Activated T-cell treated with anti-CD3 and anti-CD28 coated beads, Interleukin-2, amount 50 U/mL, for 24 hours (primary cell): ENCODE measurements around the gene ADSS1.

Experiments
- DNase-seq: peaks from one replicate; pipeline ENCODE4 v3.0.0-alpha.2; 2020
- H3K27ac Mint-ChIP-seq: 2 replicates; pipeline ENCODE4 v1.8.0; 2020; ENCODE audit warnings: mild to moderate bottlenecking, mixed read lengths
- H3K27me3 Mint-ChIP-seq: 2 replicates; pipeline ENCODE4 v1.8.0; 2020; ENCODE audit warnings: mixed read lengths
- H3K36me3 Mint-ChIP-seq: 2 replicates; pipeline ENCODE4 v1.8.0; 2020; ENCODE audit warnings: low read depth, mixed read lengths
- H3K4me1 Mint-ChIP-seq: 2 replicates; pipeline ENCODE4 v1.8.0; 2020; ENCODE audit warnings: low read depth, mixed read lengths
- H3K4me3 Mint-ChIP-seq: 2 replicates; pipeline ENCODE4 v1.8.0; 2020; ENCODE audit warnings: mild to moderate bottlenecking, moderate library complexity, mixed read lengths
- H3K9me3 Mint-ChIP-seq: 2 replicates; pipeline ENCODE4 v1.8.0; 2020; ENCODE audit warnings: mixed read lengths

The ADSS1 gene

GRCh38 chr14:104692939-104693315 is 31.1 kb upstream of the ADSS1 start:
- Mint-ChIP-seq H3K27ac (peak overlapping the region; percentile 68), H3K27me3 (no peaks in the 10 kb centered on the region), H3K4me1 (peaks cover 51% of the 10 kb centered on the region), H3K4me3 (no peak overlapping the region), H3K9me3 (no peaks in the 10 kb centered on the region), H3K36me3 (peaks cover 33% of the 10 kb centered on the region)
- no peak for DNase-seq

- Mint-ChIP-seq H3K36me3 (peaks cover 39% of the 10 kb centered on the region), H3K4me1 (peaks cover 49% of the 10 kb centered on the region), H3K27ac (peak overlapping the region; percentile 90), H3K27me3 (no peaks in the 10 kb centered on the region), H3K4me3 (peak overlapping the region; percentile 60), H3K9me3 (no peaks in the 10 kb centered on the region)
- no peak for DNase-seq
Measured at GRCh38 chr14:104693482-104694431, 30.3 kb upstream of the ADSS1 start.

DNA sequence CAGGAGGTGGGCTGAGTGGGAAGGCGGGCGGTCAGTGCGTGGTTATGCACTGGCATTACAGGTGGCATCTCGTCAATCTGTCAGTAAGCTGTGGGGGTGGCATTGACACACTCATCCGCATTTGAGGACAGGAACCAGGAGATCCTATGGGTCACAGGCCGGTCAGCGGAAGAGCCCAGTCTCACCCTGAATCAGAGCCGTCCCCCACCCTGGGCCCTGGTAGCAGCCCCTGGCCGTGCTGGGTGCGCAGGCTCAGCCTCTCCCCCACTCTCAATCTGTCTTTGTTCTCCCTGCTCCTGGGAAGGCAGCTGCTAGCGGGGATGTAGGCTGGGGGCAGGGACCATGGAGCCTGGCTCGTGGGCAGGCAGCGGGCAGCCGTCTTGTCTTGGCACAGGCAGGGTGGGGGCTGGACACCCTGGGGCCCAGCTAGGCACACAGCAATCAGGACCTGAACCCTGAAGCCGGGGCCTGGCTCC is 29.5 kb upstream of the ADSS1 start:
- Mint-ChIP-seq H3K27ac (peak overlapping the region; percentile 90), H3K9me3 (no peaks in the 10 kb centered on the region), H3K27me3 (no peaks in the 10 kb centered on the region), H3K4me3 (peak overlapping the region; percentile 60), H3K36me3 (peaks cover 44% of the 10 kb centered on the region), H3K4me1 (peaks cover 47% of the 10 kb centered on the region)
- no peak for DNase-seq

DNA sequence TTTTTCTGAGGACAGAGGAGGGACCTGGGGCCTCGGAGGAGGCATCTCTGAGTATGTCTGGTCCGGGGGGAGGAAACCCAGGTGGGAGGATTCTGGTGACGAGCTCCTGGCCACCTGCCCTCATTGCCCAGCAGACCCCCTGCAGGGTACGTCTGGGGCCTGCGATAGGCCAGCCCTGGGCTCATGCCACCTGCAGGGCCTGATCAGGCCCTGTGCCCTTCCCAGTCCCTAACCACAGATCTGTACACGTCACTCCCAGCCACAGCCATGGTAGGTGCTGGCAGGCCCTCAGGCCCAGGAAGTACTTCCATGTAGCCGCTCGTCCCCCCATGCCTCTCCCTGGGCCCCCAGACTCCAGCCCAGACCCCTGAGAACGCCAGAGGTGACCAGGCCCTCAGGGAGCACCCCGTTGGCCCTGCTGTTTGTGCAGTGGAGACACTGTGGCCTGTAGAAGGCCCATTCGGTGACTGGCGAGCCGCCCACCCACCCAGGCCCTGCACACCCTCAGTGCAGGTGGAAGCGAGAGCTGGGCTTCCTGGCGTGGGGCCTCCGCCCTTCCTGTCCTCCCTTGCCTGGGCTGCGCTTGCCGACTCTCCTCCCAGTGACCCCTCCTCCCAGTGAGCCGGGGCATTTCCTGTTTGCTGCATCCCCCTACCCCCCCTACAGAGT is 28.9 kb upstream of the ADSS1 start:
- H3K27ac Mint-ChIP-seq, result peak overlapping the region; percentile 90
- H3K36me3 Mint-ChIP-seq, result peaks cover 44% of the 10 kb centered on the region
- H3K4me1 Mint-ChIP-seq, result peaks cover 47% of the 10 kb centered on the region
- peak; percentile 63 for DNase-seq
- H3K9me3 Mint-ChIP-seq, result no peaks in the 10 kb centered on the region
- H3K4me3 Mint-ChIP-seq, result peak overlapping the region; percentile 60
- H3K27me3 Mint-ChIP-seq, result no peaks in the 10 kb centered on the region

- no peak for DNase-seq
- peak overlapping the region; percentile 90 for H3K27ac Mint-ChIP-seq
- no peak overlapping the region for H3K4me3 Mint-ChIP-seq
- H3K4me1 Mint-ChIP-seq, result peaks cover 45% of the 10 kb centered on the region
- H3K36me3 Mint-ChIP-seq, result peaks cover 43% of the 10 kb centered on the region
- H3K9me3 Mint-ChIP-seq, result no peaks in the 10 kb centered on the region
- no peaks in the 10 kb centered on the region for H3K27me3 Mint-ChIP-seq
Measured at GRCh38 chr14:104695660-104696000, 28.4 kb upstream of the ADSS1 start.

GRCh38 chr14:104696671-104697316 is 27.2 kb upstream of the ADSS1 start:
- no peak overlapping the region for H3K27ac Mint-ChIP-seq
- H3K9me3 Mint-ChIP-seq, result no peaks in the 10 kb centered on the region
- no peaks in the 10 kb centered on the region for H3K27me3 Mint-ChIP-seq
- no peak for DNase-seq
- peaks cover 34% of the 10 kb centered on the region for H3K4me1 Mint-ChIP-seq
- H3K36me3 Mint-ChIP-seq, result peaks cover 35% of the 10 kb centered on the region
- H3K4me3 Mint-ChIP-seq, result no peak overlapping the region

DNA sequence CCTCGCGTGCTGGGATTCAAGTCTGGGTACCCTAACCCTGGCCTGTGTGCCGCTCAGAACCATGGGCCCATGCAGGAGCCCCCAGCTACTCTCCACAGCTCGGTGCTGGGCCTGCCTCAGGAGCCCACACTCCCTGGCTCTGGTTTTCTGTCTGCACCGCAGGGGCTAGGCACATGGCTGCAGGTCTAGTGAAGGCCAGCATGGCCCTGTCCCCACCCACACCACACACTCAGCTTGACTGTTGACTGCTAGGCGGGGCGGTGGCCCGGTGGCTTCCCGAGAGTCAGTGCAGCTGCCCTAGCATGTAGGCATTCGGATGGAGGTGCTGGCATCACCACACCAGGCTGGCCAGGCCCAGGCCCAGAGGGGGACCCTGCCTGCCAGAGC is 26.7 kb upstream of the ADSS1 start:
- DNase-seq, result no peak
- no peaks in the 10 kb centered on the region for H3K27me3 Mint-ChIP-seq
- H3K4me1 Mint-ChIP-seq, result peaks cover 31% of the 10 kb centered on the region
- peaks cover 36% of the 10 kb centered on the region for H3K36me3 Mint-ChIP-seq
- H3K9me3 Mint-ChIP-seq, result no peaks in the 10 kb centered on the region
- H3K27ac Mint-ChIP-seq, result peak overlapping the region; percentile 18
- H3K4me3 Mint-ChIP-seq, result no peak overlapping the region

- DNase-seq, result no peak
- no peaks in the 10 kb centered on the region for H3K9me3 Mint-ChIP-seq
- H3K4me1 Mint-ChIP-seq, result peaks cover 27% of the 10 kb centered on the region
- peak overlapping the region; percentile 61 for H3K27ac Mint-ChIP-seq
- H3K27me3 Mint-ChIP-seq, result no peaks in the 10 kb centered on the region
- H3K36me3 Mint-ChIP-seq, result peaks cover 38% of the 10 kb centered on the region
- no peak overlapping the region for H3K4me3 Mint-ChIP-seq
Measured at GRCh38 chr14:104697892-104698583, 26.0 kb upstream of the ADSS1 start.

DNA sequence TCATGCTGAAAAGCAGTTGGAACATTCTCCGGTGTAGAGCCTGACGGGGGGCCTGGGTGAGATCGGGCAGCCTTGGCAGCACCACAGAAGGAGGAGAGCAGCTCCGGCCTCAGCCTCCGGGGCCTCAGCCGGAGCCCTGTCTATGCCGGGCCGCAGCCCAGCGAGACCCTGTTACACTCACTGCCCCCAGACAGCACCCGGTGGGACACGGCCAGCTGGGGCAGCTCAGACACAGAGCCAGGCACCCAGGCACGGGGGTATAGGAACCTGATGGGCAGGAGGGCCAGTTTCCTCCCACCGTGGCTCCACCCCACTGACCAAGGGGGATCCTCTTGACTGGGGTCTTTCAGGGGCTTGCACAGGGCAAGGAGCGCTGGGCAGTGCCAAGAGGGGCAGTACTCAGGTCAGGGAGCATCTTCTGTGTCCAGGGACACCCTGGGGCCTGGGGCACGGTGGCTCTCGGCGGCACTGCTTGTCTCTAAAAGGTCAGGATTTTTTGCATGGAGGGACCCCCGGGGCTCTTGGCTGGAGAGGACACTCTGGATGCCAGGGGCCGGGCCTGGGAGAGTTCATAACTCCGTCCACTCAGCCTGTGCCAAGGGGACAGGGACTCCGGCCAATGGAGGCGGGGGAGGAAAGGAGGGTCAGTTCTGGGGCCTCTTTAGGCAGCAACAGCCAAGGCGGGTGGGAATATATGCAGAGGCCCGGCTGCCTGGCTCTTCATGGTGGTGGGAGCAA is 25.2 kb upstream of the ADSS1 start:
- DNase-seq, result no peak
- Mint-ChIP-seq H3K4me3 (no peak overlapping the region), H3K4me1 (peaks cover 24% of the 10 kb centered on the region), H3K27ac (no peak overlapping the region), H3K36me3 (peaks cover 46% of the 10 kb centered on the region), H3K9me3 (no peaks in the 10 kb centered on the region), H3K27me3 (no peaks in the 10 kb centered on the region)

DNA sequence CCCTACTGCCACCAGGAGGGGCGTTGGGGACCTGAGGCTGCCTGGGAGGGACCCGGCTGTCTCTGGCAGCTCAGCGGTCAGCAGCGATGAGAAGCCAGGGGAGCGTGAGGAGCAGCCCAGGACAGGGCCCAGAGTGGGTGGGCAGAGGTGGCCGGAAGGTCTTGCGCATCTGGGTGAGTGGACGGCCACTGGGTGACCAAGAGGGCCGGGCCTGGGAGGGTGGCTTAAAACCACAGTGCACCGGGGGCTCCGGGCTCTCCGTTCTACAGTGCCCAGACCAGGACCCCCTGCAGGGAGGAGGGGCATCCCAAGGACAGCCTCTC is 24.6 kb upstream of the ADSS1 start:
- no peaks in the 10 kb centered on the region for H3K9me3 Mint-ChIP-seq
- H3K27me3 Mint-ChIP-seq, result no peaks in the 10 kb centered on the region
- H3K27ac Mint-ChIP-seq, result no peak overlapping the region
- no peak overlapping the region for H3K4me3 Mint-ChIP-seq
- H3K36me3 Mint-ChIP-seq, result peaks cover 48% of the 10 kb centered on the region
- DNase-seq, result no peak
- peaks cover 20% of the 10 kb centered on the region for H3K4me1 Mint-ChIP-seq

- no peaks in the 10 kb centered on the region for H3K27me3 Mint-ChIP-seq
- no peaks in the 10 kb centered on the region for H3K9me3 Mint-ChIP-seq
- H3K36me3 Mint-ChIP-seq, result peaks cover 54% of the 10 kb centered on the region
- peaks cover 12% of the 10 kb centered on the region for H3K4me1 Mint-ChIP-seq
- H3K4me3 Mint-ChIP-seq, result no peak overlapping the region
- DNase-seq, result no peak
- H3K27ac Mint-ChIP-seq, result peak overlapping the region; percentile 30
Measured at GRCh38 chr14:104700225-104700651, 23.8 kb upstream of the ADSS1 start.

DNA sequence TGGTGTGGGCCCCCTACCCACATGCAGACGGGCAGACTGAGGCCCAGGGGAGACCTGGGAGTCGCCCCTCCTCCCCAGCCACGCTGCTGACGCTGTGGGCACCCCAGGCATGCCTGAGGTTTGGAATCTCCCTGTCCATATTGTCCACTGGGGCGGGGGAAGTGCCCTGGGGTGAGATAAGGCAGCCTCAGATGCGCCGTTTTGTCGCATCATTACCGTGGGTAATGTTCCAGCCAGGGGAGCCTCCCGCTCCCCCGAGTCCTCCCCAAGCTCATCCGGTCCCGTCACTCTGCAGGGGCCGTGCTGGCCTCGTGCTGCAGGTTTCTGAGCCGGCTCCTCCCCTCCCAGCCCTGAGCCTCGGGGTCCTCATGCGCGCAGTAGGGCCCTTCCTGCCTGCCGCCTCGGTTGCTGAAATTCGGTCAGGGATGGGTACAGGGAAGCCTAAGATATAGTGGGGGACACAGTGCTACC is 23.2 kb upstream of the ADSS1 start:
- Mint-ChIP-seq H3K4me1 (peaks cover 6% of the 10 kb centered on the region), H3K27ac (peak overlapping the region; percentile 3), H3K4me3 (no peak overlapping the region), H3K36me3 (peaks cover 55% of the 10 kb centered on the region), H3K27me3 (no peaks in the 10 kb centered on the region), H3K9me3 (no peaks in the 10 kb centered on the region)
- DNase-seq, result no peak

DNA sequence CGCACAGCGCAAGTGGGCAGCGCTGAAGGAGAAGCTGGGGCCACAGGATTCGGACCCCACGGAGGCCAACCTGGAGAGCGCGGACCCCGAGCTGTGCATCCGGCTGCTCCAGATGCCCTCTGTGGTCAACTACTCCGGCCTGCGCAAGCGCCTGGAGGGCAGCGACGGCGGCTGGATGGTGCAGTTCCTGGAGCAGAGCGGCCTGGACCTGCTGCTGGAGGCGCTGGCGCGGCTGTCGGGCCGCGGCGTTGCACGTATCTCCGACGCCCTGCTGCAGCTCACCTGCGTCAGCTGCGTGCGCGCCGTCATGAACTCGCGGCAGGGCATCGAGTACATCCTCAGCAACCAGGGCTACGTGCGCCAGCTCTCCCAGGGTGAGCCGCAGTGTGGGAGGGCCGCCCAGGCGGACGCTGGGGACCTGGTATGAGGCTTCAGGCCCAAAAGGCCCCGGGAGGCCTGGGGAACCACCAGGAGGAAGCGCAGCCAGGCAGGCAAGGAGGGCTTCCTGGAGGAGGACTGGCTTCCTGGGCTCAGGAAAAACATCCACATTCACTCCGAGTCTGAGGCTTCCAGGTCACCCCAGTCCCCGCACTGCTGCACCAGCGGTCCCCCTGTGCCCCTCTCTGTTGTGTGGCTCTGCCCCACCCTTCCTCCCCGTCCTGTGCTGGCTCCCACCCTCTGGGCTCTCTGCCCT is 22.5 kb upstream of the ADSS1 start:
- Mint-ChIP-seq H3K9me3 (no peaks in the 10 kb centered on the region), H3K27me3 (no peaks in the 10 kb centered on the region), H3K4me1 (peaks cover 2% of the 10 kb centered on the region), H3K4me3 (no peak overlapping the region), H3K27ac (no peak overlapping the region), H3K36me3 (peaks cover 49% of the 10 kb centered on the region)
- no peak for DNase-seq
